Subcutaneous abdominal adipose tissue (tissue), 5 donors: ENCODE measurements around the gene USP13.

Experiments used
- H3K27ac ChIP-seq: one replicate; pipeline ENCODE4 v1.7.0; 2013; ENCODE audit warnings: low read depth, mild to moderate bottlenecking, inconsistent platforms, low read length, moderate library complexity
- H3K27me3 ChIP-seq, 5 donors: one replicate each; pipeline ENCODE4 v1.7.0; 2013; ENCODE audit warnings: low read length in 5 of 5, inconsistent platforms in 1 of 5; ENCODE audit not compliant: control insufficient read depth in 5 of 5, insufficient read depth in 4 of 5
- H3K36me3 ChIP-seq, 5 donors: one replicate each; pipeline ENCODE4 v1.7.0; 2013; ENCODE audit warnings: low read length in 5 of 5; ENCODE audit not compliant: control insufficient read depth in 5 of 5, insufficient read depth in 5 of 5
- H3K4me1 ChIP-seq, 5 donors: one replicate each; pipeline ENCODE4 v1.7.0; 2013; ENCODE audit warnings: low read length in 5 of 5, mild to moderate bottlenecking in 3 of 5, moderate library complexity in 1 of 5; ENCODE audit not compliant: control insufficient read depth in 5 of 5, insufficient read depth in 5 of 5
- H3K4me3 ChIP-seq, 5 donors: one replicate each; pipeline ENCODE4 v1.7.0; 2013; ENCODE audit warnings: low read length in 5 of 5, low read depth in 1 of 5
- H3K9ac ChIP-seq, 5 donors: one replicate each; pipeline ENCODE4 v1.7.0; 2013; ENCODE audit warnings: low read length in 5 of 5, mild to moderate bottlenecking in 4 of 5, moderate library complexity in 3 of 5
- H3K9me3 ChIP-seq, 5 donors: one replicate each; pipeline ENCODE4 v1.7.0; 2013; ENCODE audit warnings: low read length in 5 of 5; ENCODE audit not compliant: control insufficient read depth in 5 of 5
- donor health status: healthy.
- donor health status: healthy.
- donor health status: healthy.
- donor health status: healthy.
- donor health status: healthy.

Gene USP13

DNA sequence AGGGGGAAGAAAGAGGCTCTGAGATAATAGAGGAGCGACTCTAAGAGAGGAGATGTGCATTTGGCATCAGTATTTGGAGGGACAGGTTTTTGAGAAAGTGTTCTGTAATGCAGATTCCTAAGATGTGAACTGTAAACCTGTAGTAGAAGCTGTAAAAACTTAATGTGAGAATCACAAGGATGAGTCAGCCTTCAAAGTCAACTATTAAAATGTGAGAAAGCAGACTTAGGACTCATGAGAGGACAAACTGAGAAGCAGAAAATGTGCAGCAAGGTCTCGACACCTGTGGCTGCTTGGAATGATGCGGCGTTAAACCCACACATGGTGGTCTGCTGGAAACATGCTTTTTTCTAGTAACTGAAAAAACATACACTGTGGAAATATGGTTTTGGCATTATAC lies 36.0 kb downstream of the USP13 start:
- H3K9ac ChIP-seq = no peak overlapping the region
- H3K9me3 ChIP-seq = no peaks in the 10 kb centered on the region
- no peaks in the 10 kb centered on the region for H3K27me3 ChIP-seq
- peaks cover 0 to 3% (median 0%) of the 10 kb centered on the region in 5 donors for H3K4me1 ChIP-seq
- H3K4me3 ChIP-seq = no peak overlapping the region
- H3K36me3 ChIP-seq = peaks cover 0 to 16% (median 8%) of the 10 kb centered on the region in 5 donors
- no peak overlapping the region for H3K27ac ChIP-seq

GRCh38 chr3:179694731-179695130 lies 41.9 kb downstream of the USP13 start:
- peaks cover 0 to 8% (median 3%) of the 10 kb centered on the region in 5 donors for H3K36me3 ChIP-seq
- H3K27ac ChIP-seq = no peak overlapping the region
- no peak overlapping the region for H3K9ac ChIP-seq

GRCh38 chr3:179695672-179696313 lies 43.0 kb downstream of the USP13 start:
- no peak overlapping the region for H3K4me3 ChIP-seq

More at GRCh38 chr3:179694731-179695130, 41.9 kb downstream of the USP13 start:
- Histone ChIP-seq H3K27me3 (no peaks in the 10 kb centered on the region), H3K9me3 (no peaks in the 10 kb centered on the region), H3K4me1 (peaks cover 0 to 6% (median 4%) of the 10 kb centered on the region in 5 donors), H3K4me3 (no peak overlapping the region)

DNA sequence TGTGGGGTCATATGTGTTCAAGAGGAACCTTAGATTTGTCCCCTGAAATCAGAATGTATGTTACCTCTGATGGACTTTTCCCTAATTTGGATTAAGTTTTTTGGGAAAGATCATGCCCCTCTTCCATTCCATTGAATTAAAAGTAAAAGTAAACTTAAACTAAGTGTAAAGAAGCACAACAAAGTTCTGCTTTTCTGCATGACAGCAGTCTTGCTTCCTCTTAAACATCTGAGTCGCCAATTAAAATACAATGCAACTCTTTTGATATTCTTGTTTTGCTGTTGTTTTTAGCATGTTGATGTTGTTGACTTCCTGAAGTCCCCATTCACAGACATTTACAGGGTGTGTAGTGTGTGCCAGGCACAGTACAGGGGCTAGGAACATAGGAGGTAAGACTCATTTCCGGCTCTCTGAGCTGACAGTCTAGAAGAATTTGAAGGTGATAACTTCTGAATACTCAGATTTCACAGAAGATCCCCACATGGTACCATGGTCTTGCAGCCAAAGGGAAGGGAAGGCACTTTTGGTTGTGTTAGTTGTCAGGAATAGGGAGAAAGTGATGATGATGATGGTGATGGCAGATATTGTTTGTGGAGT lies 45.0 kb downstream of the USP13 start:
- Histone ChIP-seq H3K36me3 (peaks cover 0 to 5% (median 0%) of the 10 kb centered on the region in 5 donors), H3K27me3 (no peaks in the 10 kb centered on the region), H3K4me1 (peaks cover 0 to 9% (median 5%) of the 10 kb centered on the region in 5 donors), H3K27ac (no peak overlapping the region), H3K9ac (no peak overlapping the region), H3K4me3 (no peak overlapping the region), H3K9me3 (no peaks in the 10 kb centered on the region)

More at GRCh38 chr3:179695672-179696313, 43.0 kb downstream of the USP13 start:
- no peaks in the 10 kb centered on the region for H3K9me3 ChIP-seq
- peaks cover 0 to 3% (median 0%) of the 10 kb centered on the region in 5 donors for H3K36me3 ChIP-seq
- H3K27ac ChIP-seq = no peak overlapping the region
- H3K4me1 ChIP-seq = peaks cover 0 to 6% (median 4%) of the 10 kb centered on the region in 5 donors
- no peak overlapping the region for H3K9ac ChIP-seq
- H3K27me3 ChIP-seq = no peaks in the 10 kb centered on the region

DNA sequence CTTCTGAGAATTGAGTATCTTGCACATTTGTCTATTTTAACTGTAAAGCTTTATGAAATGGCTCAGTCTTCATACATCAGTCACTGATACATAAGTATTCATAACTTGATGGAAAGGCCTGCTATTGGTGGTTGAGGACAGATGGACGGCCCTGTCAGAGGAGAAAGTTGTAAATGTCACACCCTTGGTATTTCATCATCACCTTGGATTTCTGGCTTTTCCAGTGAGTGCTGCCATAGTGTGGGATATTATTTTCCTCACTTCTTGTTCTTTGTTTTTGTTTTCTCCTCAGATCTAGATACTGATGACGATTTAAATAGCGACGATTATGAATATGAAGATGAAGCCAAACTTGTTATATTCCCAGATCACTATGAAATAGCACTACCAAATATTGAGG lies 47.9 kb downstream of the USP13 start:
- Histone ChIP-seq H3K9me3 (no peaks in the 10 kb centered on the region), H3K27ac (no peak overlapping the region), H3K4me1 (peaks cover 0 to 8% (median 3%) of the 10 kb centered on the region in 5 donors), H3K27me3 (no peaks in the 10 kb centered on the region), H3K4me3 (no peak overlapping the region), H3K9ac (no peak overlapping the region), H3K36me3 (peaks cover 0 to 5% (median 0%) of the 10 kb centered on the region in 5 donors)

GRCh38 chr3:179701176-179701827 lies 48.5 kb downstream of the USP13 start:
- no peak overlapping the region for H3K27ac ChIP-seq
- H3K36me3 ChIP-seq = peaks cover 0 to 5% (median 0%) of the 10 kb centered on the region in 5 donors
- H3K9ac ChIP-seq = peak overlapping the region in 1 of 5 donors; percentile 24
- peak overlapping the region in 2 of 5 donors; percentile 25 to 28 for H3K4me3 ChIP-seq
- H3K27me3 ChIP-seq = no peaks in the 10 kb centered on the region
- peaks cover 0 to 6% (median 3%) of the 10 kb centered on the region in 5 donors for H3K4me1 ChIP-seq
- no peaks in the 10 kb centered on the region for H3K9me3 ChIP-seq

DNA sequence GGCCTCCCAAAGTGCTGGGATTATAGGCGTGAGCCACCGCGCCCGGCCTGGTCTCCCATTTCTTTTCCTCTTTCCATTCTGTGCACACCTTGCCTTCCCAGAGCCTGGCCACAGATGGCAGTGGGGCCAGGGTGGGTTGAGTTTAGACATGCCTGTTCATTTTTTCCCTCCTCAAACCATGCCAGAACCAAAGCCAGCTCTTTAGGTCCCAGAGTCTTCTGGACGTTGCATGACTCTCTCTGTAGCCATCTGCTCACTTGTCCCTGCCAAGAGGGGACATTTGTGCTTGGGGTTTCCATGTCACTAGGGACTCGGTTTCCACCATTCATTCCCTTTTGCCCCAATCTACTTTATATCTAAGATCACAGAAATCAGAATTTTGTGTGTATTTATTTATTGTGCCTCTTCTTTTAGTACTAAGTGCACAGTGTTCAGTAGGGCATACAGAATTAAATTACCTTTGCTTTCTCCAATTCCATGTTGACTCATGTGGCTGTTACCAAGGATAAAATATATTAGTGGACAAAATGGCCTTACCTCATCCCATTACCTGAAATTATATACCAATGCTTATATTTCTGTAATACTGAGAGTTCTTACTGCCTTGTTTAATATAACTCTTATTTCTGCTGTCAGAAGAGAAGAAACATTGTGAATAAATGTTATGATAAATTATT lies 49.6 kb downstream of the USP13 start:
- H3K9ac ChIP-seq = no peak overlapping the region
- H3K4me3 ChIP-seq = no peak overlapping the region
- H3K4me1 ChIP-seq = peaks cover 0 to 6% (median 5%) of the 10 kb centered on the region in 5 donors
- H3K9me3 ChIP-seq = no peaks in the 10 kb centered on the region
- no peaks in the 10 kb centered on the region for H3K27me3 ChIP-seq
- peaks cover 0 to 9% (median 4%) of the 10 kb centered on the region in 5 donors for H3K36me3 ChIP-seq
- H3K27ac ChIP-seq = no peak overlapping the region

- no peak overlapping the region for H3K4me3 ChIP-seq
- peaks cover 0 to 5% (median 5%) of the 10 kb centered on the region in 5 donors for H3K4me1 ChIP-seq
- no peaks in the 10 kb centered on the region for H3K27me3 ChIP-seq
- H3K9me3 ChIP-seq = no peaks in the 10 kb centered on the region
- peaks cover 0 to 13% (median 6%) of the 10 kb centered on the region in 5 donors for H3K36me3 ChIP-seq
- H3K27ac ChIP-seq = no peak overlapping the region
- no peak overlapping the region for H3K9ac ChIP-seq
Measured at GRCh38 chr3:179703816-179704215, 51.0 kb downstream of the USP13 start.

DNA sequence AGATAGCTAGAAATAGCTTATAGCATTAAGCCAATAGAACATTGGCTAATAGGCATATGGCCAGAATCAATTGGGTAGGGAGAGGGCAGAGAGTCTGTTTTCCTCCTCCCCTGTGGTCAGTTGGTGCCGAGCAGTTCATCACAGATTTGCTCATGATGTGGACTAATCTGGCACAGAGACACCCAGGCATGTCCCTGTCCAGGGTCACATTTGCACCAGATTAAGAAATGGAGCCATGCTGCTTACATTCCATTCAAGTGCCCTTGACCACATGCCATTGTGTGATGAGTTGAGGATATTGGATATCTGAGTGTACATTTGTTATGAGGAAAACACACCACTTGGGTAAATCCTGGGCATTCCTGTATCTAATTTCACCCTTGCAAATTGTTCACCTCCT lies 53.4 kb downstream of the USP13 start:
- Histone ChIP-seq H3K27ac (no peak overlapping the region), H3K9ac (no peak overlapping the region), H3K27me3 (no peaks in the 10 kb centered on the region), H3K9me3 (no peaks in the 10 kb centered on the region), H3K4me3 (no peak overlapping the region), H3K4me1 (peaks cover 0 to 5% (median 4%) of the 10 kb centered on the region in 5 donors), H3K36me3 (peaks cover 8 to 27% (median 18%) of the 10 kb centered on the region in 5 donors)
